ENCODE results near the gene PDGFRB. TPM values are rescaled to one million over a fixed set of nuclear protein-coding genes. Genes with fewer than 3 reads are reported as not detected.
A peak's percentile ranks its signal among the peaks of the same experiment; 100 is the strongest.
"Not testable (repeated sequence)": the region's sequence is repeated elsewhere in the genome, so short reads cannot be mapped to it uniquely, and the experiment has no call there.

PDGFRB gene
- total RNA-seq, 1 donor from 2014 or later: 9.5 TPM

- no peak for DNase-seq (ENCODE audit: low read depth in 2 of 2)
Measured at GRCh38 chr5:150085191-150085912, 70.3 kb downstream of the PDGFRB start.

GRCh38 chr5:150084754-150085153 lies 70.9 kb downstream of the PDGFRB start:
- not testable (repeated sequence) for DNase-seq (ENCODE audit: low read depth in 2 of 2)

DNA sequence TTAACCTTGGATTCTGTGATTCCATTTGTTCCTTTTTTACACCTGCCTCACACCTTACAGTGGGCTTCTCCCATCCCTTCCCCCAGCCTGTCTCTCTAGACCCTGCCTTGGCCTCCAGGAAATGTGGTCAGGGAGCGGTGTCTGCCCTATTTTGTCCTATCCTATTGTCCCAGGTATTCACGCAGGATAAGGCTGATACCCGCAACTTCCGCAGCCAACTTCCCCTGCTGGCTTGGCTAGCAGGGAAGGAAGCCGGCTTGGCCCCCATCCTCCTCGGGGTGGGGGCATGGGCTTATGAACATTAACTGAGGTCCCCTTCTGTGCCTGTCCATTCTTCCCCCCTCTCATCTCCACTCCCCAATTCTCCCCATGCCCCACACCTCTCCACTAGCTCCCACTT lies 72.8 kb downstream of the PDGFRB start:
- peak; percentile 29 to 58 for DNase-seq (ENCODE audit: low read depth in 2 of 2)

DNA sequence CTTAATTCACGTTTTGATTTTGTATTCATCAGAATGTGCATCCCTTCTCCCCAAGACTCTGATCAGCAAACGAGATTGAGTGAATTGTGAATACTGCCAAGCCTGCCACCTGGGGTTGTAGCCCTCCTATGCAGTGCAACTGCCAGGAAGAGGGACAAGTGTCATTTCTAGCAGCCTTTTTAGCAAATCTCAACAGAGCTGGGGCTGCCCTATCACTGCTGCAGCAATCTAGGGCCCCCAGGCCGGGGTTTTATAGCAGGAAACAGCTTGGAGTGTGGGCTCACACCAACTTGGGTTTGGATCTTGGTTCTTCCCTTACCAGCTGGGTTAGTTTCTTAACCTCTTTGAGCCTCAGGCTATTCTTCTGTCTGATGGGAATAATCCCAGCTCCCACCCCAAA lies 73.3 kb downstream of the PDGFRB start:
- DNase-seq (ENCODE audit: low read depth in 2 of 2): peak in 1 of 2 donors; percentile 1

- DNase-seq (ENCODE audit: low read depth in 2 of 2): peak; percentile 47 to 48
Measured at GRCh38 chr5:150081541-150082283, 73.9 kb downstream of the PDGFRB start.

- peak in 1 of 2 donors; percentile 0 for DNase-seq (ENCODE audit: low read depth in 2 of 2)
Measured at GRCh38 chr5:150080696-150081435, 74.8 kb downstream of the PDGFRB start.

- no peak for DNase-seq (ENCODE audit: low read depth in 2 of 2)
Measured at GRCh38 chr5:150079909-150080461, 75.7 kb downstream of the PDGFRB start.

DNA sequence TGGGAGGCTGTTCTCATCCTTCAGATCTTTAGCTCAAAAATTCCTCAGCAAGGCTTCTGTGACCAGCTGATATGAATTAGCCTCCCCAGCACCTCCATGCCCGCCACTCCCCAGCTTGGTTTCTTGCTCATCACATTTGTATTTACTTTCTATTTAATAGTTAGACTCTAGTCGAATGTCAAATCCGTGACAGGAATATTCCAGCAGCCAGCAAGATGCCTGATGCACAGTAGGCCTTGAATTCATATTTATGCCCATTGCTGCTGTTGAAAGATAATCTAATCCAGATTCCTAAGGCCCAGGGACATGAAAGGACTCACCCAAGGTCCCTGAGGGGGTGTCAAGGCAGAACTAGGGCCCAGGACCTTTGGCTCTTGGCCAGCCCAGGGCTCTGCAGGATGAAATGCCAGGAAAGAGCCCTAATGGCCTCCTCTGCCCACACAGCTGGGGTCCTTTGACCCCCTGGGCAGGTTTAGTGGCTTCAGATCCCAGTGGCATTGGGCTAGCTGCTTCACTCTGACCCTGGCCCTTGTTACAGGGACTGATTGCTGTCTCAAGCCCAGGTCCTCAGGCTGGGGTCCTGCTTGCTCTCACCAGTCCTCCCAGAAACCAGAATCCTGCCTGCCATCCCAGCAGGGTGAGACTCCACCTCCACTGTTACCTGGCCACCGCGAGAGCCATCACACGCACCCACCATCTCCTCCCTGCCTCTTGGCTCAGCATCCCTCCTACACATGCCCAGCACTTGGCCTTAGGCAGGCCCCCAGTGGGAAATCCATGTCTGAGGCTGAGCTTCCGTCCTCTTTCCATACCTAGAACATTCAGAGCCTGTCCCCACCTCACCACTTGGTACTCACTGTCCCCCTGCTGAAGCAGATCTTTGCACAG lies 76.6 kb downstream of the PDGFRB start:
- DNase-seq (ENCODE audit: low read depth in 2 of 2): no peak

DNA sequence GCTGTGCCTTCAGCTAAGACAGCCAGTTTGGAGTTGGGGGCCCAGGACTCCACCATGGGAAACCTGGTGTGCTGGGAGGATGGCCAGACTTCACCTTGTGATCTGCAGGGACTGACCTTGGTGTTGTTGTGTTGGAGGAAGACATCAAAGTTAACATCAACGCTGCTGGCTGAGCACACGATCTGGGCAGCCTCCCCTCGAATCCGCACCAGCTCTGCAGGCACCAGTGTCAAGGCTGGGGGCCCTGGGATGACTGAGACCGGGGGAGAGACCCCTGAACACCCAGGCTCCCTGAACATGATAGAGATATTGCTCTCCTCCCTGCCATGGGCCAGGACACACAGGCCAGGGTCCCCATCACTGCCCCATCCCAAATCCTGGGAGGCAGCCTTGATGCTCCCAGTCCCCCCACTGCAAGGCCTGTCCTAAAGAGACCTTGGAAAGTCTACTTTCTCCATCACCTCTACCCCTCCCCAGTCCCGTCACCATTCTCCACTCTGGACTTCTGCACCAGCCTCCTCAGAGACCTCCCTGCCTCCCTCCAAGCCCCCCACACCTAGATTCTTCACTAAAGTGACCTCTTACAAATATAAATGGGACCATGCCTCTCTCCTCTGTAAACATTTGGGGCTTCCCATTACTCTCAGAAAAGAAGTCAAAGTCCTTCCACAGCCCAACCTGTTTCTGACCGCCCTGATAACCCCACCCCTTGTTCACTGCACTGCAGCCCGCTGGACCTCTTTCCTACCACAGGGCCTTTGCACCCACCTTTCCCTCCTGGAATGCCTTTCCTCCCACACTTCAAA lies 77.4 kb downstream of the PDGFRB start:
- no peak for DNase-seq (ENCODE audit: low read depth in 2 of 2)

- DNase-seq (ENCODE audit: low read depth in 2 of 2): no peak
Measured at GRCh38 chr5:150077060-150077459, 78.6 kb downstream of the PDGFRB start.

GRCh38 chr5:150075806-150076205 lies 79.8 kb downstream of the PDGFRB start:
- DNase-seq (ENCODE audit: low read depth in 2 of 2): no peak

DNA sequence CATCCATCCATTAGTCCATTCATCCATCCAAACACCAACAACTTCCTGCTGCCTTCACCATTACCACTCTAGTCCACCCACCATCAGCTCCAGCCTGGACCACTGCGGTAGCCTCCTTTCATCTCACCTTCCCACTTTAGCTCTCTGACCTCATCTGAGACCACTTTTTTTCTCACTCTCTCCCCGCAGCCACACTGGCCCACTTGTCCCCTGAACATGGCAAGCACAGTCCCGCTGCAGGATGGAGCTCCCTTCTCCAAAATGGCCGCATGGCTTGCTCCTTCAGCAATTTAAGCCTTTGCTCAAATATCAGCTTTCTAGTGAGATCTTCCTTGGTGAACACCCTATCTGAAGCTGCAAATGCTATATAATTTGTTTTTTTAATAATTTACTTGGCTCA lies 80.4 kb downstream of the PDGFRB start:
- DNase-seq (ENCODE audit: low read depth in 2 of 2): no peak

DNA sequence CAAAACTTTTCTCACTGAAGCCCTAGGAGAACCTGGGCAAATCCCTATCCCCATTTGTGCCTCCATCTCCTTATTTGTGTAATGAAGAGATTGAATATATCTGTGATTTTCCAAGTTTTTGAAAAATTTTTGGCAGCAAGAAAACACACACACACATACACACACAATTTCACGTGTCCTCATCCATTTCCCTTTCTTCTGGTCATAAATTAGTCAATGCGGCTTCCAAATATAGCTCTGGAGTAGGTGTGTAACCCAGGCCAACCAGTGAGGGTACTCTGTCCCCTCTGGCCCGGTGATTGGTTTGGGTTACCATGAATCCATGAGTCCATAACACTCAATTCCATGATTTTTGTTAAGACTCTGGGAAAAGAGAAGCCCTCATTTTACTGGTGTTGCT lies 82.0 kb downstream of the PDGFRB start:
- DNase-seq (ENCODE audit: low read depth in 2 of 2): no peak

DNA sequence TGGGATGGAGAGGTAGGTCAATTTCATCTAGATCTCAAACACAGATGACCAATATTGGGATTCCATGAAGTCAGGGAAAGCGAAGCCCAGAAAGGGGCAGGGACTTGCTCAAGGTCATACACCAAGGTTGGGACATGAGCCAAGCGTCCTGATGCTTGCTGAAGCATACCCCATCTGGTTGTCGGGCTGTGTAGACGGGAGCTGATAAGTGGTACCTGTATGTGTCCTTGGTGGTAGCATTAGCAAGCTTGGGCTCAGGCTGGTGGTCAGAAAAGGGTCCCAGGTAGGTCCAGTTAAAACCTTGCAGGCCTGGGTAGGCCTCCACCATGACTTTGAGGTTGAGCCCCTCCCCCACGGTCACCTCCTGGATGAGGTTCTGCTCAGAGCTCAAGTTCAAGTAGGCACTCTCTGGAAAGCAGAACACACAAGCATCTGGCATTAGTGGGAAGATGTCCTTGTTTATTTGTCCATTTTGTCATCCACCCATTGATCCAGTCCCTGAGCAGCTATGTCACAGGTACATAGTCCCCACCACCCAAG lies 82.5 kb downstream of the PDGFRB start:
- no peak for DNase-seq (ENCODE audit: low read depth in 2 of 2)

DNA sequence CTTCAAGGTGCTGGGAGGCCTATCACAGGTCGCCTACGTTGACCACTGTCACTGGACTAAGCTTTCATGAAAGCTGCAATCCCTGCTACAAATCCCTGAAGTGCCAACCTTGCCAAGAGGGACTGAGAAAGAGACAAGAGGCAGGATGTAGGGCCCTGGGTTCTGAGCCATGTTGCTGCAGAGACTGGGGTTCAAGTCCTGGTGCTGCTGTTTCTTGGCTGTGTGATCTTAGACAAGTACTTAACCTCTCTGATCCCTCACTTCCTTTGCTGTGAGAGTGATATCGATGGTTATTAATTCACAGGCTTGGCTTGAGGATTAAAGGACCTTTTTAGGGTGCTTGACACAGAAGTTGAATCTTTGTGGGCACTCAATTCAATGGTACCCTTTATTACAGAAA lies 84.8 kb downstream of the PDGFRB start:
- DNase-seq (ENCODE audit: low read depth in 2 of 2): no peak

DNA sequence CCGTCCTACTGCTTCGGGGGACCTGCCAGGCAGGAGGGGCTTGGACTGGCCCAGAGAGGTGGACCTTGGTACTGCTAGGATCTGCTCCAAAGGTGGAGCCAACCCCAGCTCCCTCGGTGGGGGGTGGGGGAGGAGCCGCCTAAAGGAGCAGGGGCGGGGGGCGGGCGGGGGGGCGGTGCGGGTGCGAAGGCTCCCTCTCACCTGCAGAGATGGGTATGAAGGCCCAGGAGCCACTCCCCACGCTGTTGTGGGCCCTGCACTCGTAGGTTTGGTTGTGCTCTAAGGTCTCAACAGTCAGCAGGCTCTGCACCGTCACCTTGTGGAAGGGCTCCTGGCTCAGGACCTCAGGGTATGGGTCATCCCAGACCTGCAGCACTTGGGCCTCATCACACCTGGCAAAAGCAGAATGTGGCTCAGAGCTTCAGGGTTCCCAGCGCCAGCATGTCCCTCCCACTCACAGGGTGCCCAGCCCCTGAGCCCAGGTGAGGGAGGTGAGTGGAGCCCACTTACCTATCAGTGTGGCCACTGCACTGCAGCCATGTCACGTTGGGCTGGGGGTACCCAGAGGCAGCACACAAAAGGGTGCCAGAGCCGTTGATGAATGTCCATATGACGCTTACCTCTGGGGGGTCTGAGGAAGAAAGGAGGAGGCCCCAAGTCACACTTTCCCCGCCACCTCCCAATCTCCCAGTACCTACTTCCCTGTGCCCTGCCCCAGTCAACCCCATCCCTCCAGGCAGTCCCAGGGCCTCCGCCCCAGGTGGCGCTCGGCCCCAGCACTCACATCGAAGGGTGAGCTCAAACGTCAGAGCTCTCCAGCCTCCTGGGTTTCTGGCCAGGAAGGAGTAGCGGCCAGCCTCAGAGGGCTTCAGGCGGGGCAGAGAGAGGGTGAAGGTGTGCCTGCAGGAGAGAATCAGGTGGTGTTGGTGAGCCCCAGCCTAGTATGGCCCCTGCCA lies 85.7 kb downstream of the PDGFRB start:
- no peak for DNase-seq (ENCODE audit: low read depth in 2 of 2)

DNA sequence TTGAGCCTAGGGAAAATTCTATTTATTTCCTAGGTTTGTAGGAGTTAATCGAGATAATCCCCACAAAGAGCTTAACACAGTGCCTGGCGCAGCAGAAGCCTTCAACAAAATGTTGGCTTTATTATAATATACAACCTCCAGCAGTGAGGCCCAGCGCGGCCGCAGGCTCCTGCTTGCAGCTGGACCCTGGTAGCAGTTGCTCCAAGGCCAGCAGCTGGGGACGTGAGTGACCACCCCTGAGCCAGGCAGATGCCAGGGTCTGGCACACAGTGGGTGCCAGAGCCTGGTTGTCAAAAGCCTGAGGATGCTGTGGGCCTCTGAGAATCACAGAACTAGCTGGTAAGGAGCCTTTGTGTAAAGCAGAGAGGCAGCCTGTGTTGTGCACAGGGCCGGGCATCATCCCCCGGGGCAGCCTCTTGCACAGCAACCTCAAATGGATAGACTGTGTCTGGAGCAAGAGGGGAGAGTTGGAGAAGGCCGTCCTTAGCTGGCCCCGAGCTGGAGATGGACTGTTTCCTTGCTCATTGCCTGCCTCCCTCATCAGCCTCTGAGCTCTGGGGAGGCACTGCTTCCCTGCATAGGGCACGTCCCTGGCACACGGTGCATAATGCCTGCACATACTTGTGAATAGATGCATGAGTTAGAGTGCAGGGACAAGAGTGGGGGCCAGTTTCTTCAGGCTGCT lies 86.5 kb downstream of the PDGFRB start:
- DNase-seq (ENCODE audit: low read depth in 2 of 2): no peak

DNA sequence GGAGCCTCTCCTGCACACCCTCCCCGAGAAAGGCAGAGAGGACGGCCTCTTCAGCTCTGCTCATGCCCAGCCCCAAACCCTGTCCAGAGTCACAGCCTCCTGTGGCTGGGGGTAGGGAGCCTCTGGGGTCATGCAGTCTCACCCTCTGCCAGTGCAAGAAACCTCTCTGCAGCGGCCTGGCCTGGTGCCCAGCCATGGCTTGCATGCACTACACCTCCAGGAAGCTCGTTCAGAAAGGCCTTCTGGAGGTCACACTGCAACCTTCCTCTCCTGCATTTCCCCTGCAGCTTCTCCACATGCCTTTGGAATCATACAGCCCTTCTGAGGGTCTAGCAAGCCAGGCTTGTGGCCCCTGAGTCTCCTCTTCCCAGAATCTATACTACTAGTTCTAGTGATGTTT lies 87.2 kb downstream of the PDGFRB start:
- DNase-seq (ENCODE audit: low read depth in 2 of 2): peak; percentile 61 to 66

All from lung microvascular endothelial cell (primary cell).